GM21381 (cell line): Measurements from ENCODE around the gene POU6F2.

Experiments used
- ATAC-seq: cut with Tn5 transposase; IDR thresholded peaks from one replicate; pipeline ENCODE4 v1.9.1; 2021; ENCODE audit warnings: mild to moderate bottlenecking, moderate library complexity; ENCODE audit not compliant: unreplicated experiment

POU6F2 gene

GRCh38 chr7:39429421-39429820 is 451.7 kb downstream of the POU6F2 start:
- no peak for ATAC-seq

GRCh38 chr7:39430441-39430840 is 452.7 kb downstream of the POU6F2 start:
- ATAC-seq: no peak

- ATAC-seq: no peak
Measured at GRCh38 chr7:39430909-39431641, 453.4 kb downstream of the POU6F2 start.

- no peak for ATAC-seq
Measured at GRCh38 chr7:39432368-39432767, 454.7 kb downstream of the POU6F2 start.

GRCh38 chr7:39432807-39433416 is 455.2 kb downstream of the POU6F2 start:
- no peak for ATAC-seq

- ATAC-seq: no peak
Measured at GRCh38 chr7:39433550-39433949, 455.8 kb downstream of the POU6F2 start.

GRCh38 chr7:39434012-39434411 is 456.3 kb downstream of the POU6F2 start:
- no peak for ATAC-seq

GRCh38 chr7:39446546-39446945 is 468.8 kb downstream of the POU6F2 start:
- no peak for ATAC-seq

- ATAC-seq: no peak
Measured at GRCh38 chr7:39451901-39452300, 474.2 kb downstream of the POU6F2 start.

- peak; percentile 87 for ATAC-seq
Measured at GRCh38 chr7:39453743-39454355, 476.1 kb downstream of the POU6F2 start.

- no peak for ATAC-seq
Measured at GRCh38 chr7:39458061-39458745, 480.5 kb downstream of the POU6F2 start.

- no peak for ATAC-seq
Measured at GRCh38 chr7:39459636-39460035, 481.9 kb downstream of the POU6F2 start.

GRCh38 chr7:39460486-39460885 is 482.8 kb downstream of the POU6F2 start:
- ATAC-seq: no peak

- no peak for ATAC-seq
Measured at GRCh38 chr7:39461263-39461820, 483.6 kb downstream of the POU6F2 start.

GRCh38 chr7:39463252-39463651 is 485.5 kb downstream of the POU6F2 start:
- no peak for ATAC-seq

GRCh38 chr7:39464350-39465054 is 486.8 kb downstream of the POU6F2 start:
- no peak for ATAC-seq

GRCh38 chr7:39465055-39465929 is 487.6 kb downstream of the POU6F2 start:
- peak; percentile 77 for ATAC-seq

GRCh38 chr7:39468261-39468660 is 490.6 kb downstream of the POU6F2 start:
- no peak for ATAC-seq

- no peak for ATAC-seq
Measured at GRCh38 chr7:39468808-39469374, 491.2 kb downstream of the POU6F2 start.
